Measurements from ENCODE around the gene GLP1R.

GLP1R gene

DNA sequence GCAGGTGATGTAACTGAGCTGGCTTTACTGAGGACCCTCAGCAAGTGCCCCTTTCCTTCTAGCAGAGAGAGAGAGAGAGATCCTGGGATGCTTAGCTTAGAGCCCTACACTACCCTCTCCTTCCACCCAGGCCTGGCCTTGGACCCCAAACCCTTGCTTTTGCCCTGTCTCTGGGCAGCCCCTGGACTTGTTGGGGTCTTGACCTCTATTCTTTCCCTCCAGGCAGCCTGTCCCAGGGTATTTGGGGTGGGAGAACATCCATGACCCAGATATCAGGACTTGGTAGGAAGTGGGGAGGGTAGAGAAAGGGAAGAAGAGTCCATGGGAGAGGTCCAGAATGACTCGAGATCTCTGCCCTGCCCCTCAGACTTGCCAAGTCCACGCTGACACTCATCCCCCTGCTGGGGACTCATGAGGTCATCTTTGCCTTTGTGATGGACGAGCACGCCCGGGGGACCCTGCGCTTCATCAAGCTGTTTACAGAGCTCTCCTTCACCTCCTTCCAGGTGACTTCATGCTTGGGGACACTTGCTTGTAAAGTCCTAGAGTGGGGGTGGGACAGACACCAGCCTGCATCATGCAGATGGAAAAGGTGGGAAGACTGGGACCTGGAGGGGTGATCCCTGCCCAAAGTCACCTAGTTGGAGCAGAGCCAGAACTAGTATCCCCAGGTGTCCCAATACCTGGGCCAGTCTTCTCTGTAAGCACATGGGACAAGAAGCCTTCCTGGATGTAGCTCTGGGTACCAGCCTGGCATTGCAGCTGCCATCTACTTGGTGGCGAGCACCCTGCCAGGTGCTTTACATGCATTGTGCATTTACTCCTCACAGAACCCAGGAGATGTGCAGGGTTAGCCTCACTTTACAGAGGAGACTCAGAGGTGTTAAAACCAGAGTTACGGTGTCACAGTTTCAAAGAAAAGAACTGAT is 30.9 kb downstream of the GLP1R start:
- Histone ChIP-seq H3K9ac (ENCODE audit: low read depth, low read length, poor library complexity, severe bottlenecking) (no peak overlapping the region), H3K9me3 (ENCODE audit: insufficient read depth, low read depth, low read length) (no peaks in the 10 kb centered on the region), H3K4me1 (ENCODE audit: insufficient read depth, low read length, poor library complexity, severe bottlenecking) (peaks cover 3% of the 10 kb centered on the region), H3K4me3 (ENCODE audit: low read length, poor library complexity, severe bottlenecking) (no peak overlapping the region), H3K9me2 (replicated peaks; ENCODE audit: low read depth, low read length) (no peaks in the 10 kb centered on the region), H3K27me3 (ENCODE audit: insufficient read depth, low read length, poor library complexity, severe bottlenecking) (no peaks in the 10 kb centered on the region), H2AFZ (ENCODE audit: low read length) (no peak overlapping the region), H4K20me1 (ENCODE audit: insufficient read depth, low read length, poor library complexity, severe bottlenecking) (no peaks in the 10 kb centered on the region), H3K36me3 (ENCODE audit: insufficient read depth, low read length) (no peaks in the 10 kb centered on the region), H3F3A (ENCODE audit: low read depth) (no peaks in the 10 kb centered on the region), H3K79me2 (ENCODE audit: insufficient read depth, low read length) (no peaks in the 10 kb centered on the region), H3K4me2 (ENCODE audit: low read depth, low read length, poor library complexity, severe bottlenecking) (no peak overlapping the region)
- no peak for TF ChIP-seq EZH2phosphoT487 (IDR thresholded peaks at IDR 0.05; ENCODE audit: borderline replicate concordance)
- TF ChIP-seq, protein P1, sequence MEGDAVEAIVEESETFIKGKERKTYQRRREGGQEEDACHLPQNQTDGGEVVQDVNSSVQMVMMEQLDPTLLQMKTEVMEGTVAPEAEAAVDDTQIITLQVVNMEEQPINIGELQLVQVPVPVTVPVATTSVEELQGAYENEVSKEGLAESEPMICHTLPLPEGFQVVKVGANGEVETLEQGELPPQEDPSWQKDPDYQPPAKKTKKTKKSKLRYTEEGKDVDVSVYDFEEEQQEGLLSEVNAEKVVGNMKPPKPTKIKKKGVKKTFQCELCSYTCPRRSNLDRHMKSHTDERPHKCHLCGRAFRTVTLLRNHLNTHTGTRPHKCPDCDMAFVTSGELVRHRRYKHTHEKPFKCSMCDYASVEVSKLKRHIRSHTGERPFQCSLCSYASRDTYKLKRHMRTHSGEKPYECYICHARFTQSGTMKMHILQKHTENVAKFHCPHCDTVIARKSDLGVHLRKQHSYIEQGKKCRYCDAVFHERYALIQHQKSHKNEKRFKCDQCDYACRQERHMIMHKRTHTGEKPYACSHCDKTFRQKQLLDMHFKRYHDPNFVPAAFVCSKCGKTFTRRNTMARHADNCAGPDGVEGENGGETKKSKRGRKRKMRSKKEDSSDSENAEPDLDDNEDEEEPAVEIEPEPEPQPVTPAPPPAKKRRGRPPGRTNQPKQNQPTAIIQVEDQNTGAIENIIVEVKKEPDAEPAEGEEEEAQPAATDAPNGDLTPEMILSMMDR (conservative IDR thresholded peaks at IDR 0.05; ENCODE audit: low read length) = no peak

DNA sequence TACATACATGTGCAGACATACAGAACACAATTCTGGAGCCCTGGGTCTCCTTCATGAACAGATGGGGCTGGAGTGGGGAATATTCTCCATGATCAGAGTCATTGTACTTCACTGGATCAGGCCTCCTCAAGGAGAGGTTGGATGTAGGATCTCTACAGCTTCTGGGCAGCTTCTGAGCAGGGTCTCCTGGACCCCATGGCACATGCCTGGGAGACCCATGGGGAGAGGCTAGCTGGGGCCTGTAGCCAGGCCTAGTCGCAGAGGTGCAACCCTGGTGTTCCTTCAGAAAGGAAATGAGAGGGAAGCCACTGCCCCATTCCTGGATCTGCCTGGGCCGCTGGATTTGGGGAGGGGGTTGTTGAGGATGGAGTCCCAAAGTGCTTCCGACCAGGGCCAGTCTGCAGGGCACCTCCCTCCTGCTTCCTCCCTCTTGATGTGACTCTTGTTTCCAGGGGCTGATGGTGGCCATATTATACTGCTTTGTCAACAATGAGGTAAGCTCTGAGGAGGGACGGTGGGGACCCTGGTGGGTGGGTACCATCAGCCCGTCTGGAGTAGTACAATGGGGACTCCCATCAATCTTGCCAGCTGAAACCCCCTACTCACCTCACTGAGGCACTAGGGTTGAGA is 31.8 kb downstream of the GLP1R start:
- TF ChIP-seq, protein P1 (conservative IDR thresholded peaks at IDR 0.05; ENCODE audit: low read length) = no peak
- no peak for TF ChIP-seq EZH2phosphoT487 (IDR thresholded peaks at IDR 0.05; ENCODE audit: borderline replicate concordance)
- H3F3A ChIP-seq (ENCODE audit: low read depth) = no peaks in the 10 kb centered on the region
- H3K79me2 ChIP-seq (ENCODE audit: insufficient read depth, low read length) = no peaks in the 10 kb centered on the region
- no peaks in the 10 kb centered on the region for H3K9me3 ChIP-seq (ENCODE audit: insufficient read depth, low read depth, low read length)
- no peak overlapping the region for H2AFZ ChIP-seq (ENCODE audit: low read length)
- H3K27me3 ChIP-seq (ENCODE audit: insufficient read depth, low read length, poor library complexity, severe bottlenecking) = no peaks in the 10 kb centered on the region
- no peak overlapping the region for H3K9ac ChIP-seq (ENCODE audit: low read depth, low read length, poor library complexity, severe bottlenecking)
- no peaks in the 10 kb centered on the region for H3K9me2 ChIP-seq (replicated peaks; ENCODE audit: low read depth, low read length)
- H4K20me1 ChIP-seq (ENCODE audit: insufficient read depth, low read length, poor library complexity, severe bottlenecking) = no peaks in the 10 kb centered on the region
- no peak overlapping the region for H3K4me3 ChIP-seq (ENCODE audit: low read length, poor library complexity, severe bottlenecking)
- no peak overlapping the region for H3K4me2 ChIP-seq (ENCODE audit: low read depth, low read length, poor library complexity, severe bottlenecking)
- H3K36me3 ChIP-seq (ENCODE audit: insufficient read depth, low read length) = no peaks in the 10 kb centered on the region
- H3K4me1 ChIP-seq (ENCODE audit: insufficient read depth, low read length, poor library complexity, severe bottlenecking) = peaks cover 3% of the 10 kb centered on the region

DNA sequence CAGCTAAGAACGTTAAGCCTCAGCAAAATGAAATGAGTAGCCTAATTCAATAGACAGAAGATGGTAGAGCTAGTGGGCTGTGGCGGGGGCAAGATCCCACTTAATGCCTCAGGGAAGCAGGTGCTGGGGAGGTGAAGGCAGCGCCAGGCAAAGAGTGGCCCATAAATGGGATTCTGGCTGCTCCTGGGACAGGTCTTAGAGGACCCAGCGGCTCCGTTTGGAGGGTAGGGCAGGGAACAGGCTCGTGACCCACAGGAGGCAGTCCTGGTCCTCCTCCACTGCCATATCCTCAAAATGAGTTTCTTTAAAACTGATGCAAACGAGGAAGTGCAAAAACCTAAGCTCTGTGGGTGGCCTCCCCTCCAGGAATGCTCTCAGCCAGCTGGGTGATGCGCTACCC is 33.7 kb downstream of the GLP1R start:
- H3K4me2 ChIP-seq (ENCODE audit: low read depth, low read length, poor library complexity, severe bottlenecking) = no peak overlapping the region
- H3K4me1 ChIP-seq (ENCODE audit: insufficient read depth, low read length, poor library complexity, severe bottlenecking) = no peaks in the 10 kb centered on the region
- H3K9me3 ChIP-seq (ENCODE audit: insufficient read depth, low read depth, low read length) = no peaks in the 10 kb centered on the region

More for the DNA sequence above, 33.7 kb downstream of the GLP1R start:
- Histone ChIP-seq H3K79me2 (ENCODE audit: insufficient read depth, low read length) (no peaks in the 10 kb centered on the region), H3K36me3 (ENCODE audit: insufficient read depth, low read length) (no peaks in the 10 kb centered on the region), H3F3A (ENCODE audit: low read depth) (no peaks in the 10 kb centered on the region), H3K27me3 (ENCODE audit: insufficient read depth, low read length, poor library complexity, severe bottlenecking) (no peaks in the 10 kb centered on the region), H2AFZ (ENCODE audit: low read length) (no peak overlapping the region), H4K20me1 (ENCODE audit: insufficient read depth, low read length, poor library complexity, severe bottlenecking) (no peaks in the 10 kb centered on the region), H3K9me2 (replicated peaks; ENCODE audit: low read depth, low read length) (no peaks in the 10 kb centered on the region), H3K9ac (ENCODE audit: low read depth, low read length, poor library complexity, severe bottlenecking) (no peak overlapping the region), H3K4me3 (ENCODE audit: low read length, poor library complexity, severe bottlenecking) (no peak overlapping the region)
- TF ChIP-seq, protein P1 (conservative IDR thresholded peaks at IDR 0.05; ENCODE audit: low read length) = no peak
- no peak for TF ChIP-seq EZH2phosphoT487 (IDR thresholded peaks at IDR 0.05; ENCODE audit: borderline replicate concordance)

All from Loucy (cell line).